B cell (primary cell): ENCODE results near the gene OCSTAMP. TPM values are rescaled to one million over a fixed set of nuclear protein-coding genes. Genes with fewer than 3 reads are reported as not detected.

Source experiments
- ATAC-seq: fragments of 200-7000 bp; cut with Tn5 transposase; one replicate; pipeline ENCODE4 v1.10.0; 2021; ENCODE audit warnings: low read depth, mild to moderate bottlenecking, moderate number of reproducible peaks, moderate library complexity
- CTCF ChIA-PET: fragments of 350-600 bp; sonication (Branson Sonifier 250); formaldehyde crosslinking; loops from one replicate; lab custom pipeline; 2021; ENCODE audit warnings: antibody characterized with exemption, inconsistent platforms; lab: Charles Lee
- POLR2A ChIA-PET: fragments of 350-600 bp; sonication (Branson Sonifier 250); formaldehyde crosslinking; loops from one replicate; lab custom pipeline; 2021; ENCODE audit warnings: antibody characterized with exemption; lab: Charles Lee
- DNase-seq: peaks from one replicate; pipeline ENCODE4 v3.0.0; 2013
- H2AFZ ChIP-seq: 2 replicates; pipeline ENCODE4 v1.6.1; 2012; ENCODE audit warnings: mild to moderate bottlenecking, low read depth, low read length; ENCODE audit not compliant: insufficient read depth, poor library complexity, severe bottlenecking
- H3K27ac ChIP-seq, 2 donors: 1 replicate in 1 of 2; 2 replicates in 1 of 2; pipeline ENCODE4 v1.5.1; 2012 to 2013; ENCODE audit warnings: low read length in 2 of 2, mild to moderate bottlenecking in 2 of 2, moderate library complexity in 1 of 2
- H3K27me3 ChIP-seq, 4 experiments: fragments of 200-600 bp in 1 of 4; sonication (generic) in 1 of 4; replicated peaks in 1 of 4; 1 replicate in 2 of 4; 2 replicates in 2 of 4; pipeline versions ENCODE4 v1.6.1 to v1.7.0; 2013 to 2016; ENCODE audit warnings: low read length in 3 of 4, mild to moderate bottlenecking in 2 of 4, mixed read lengths in 1 of 4, moderate library complexity in 1 of 4; ENCODE audit not compliant: insufficient read depth in 4 of 4, control insufficient read depth in 3 of 4; ENCODE audit errors: control extremely low read depth in 1 of 4
- H3K36me3 ChIP-seq, 2 experiments: replicated peaks in 1 of 2; 1 replicate in 1 of 2; 2 replicates in 1 of 2; pipeline versions ENCODE4 v1.6.1 to v1.7.1; 2013; ENCODE audit warnings: low read length in 1 of 2; ENCODE audit not compliant: insufficient read depth in 2 of 2, control insufficient read depth in 1 of 2; ENCODE audit errors: control extremely low read depth in 1 of 2, extremely low read depth in 1 of 2
- H3K4me1 ChIP-seq, 2 donors: fragments of 200-600 bp in 1 of 2; sonication (generic) in 1 of 2; 1 replicate in 1 of 2; 2 replicates in 1 of 2; pipeline versions ENCODE4 v1.5.1 to v1.6.1; 2013 to 2017; ENCODE audit warnings: low read length in 2 of 2; ENCODE audit not compliant: control insufficient read depth in 2 of 2, insufficient read depth in 2 of 2
- H3K4me2 ChIP-seq: replicated peaks from 2 replicates; pipeline ENCODE3; 2012; ENCODE audit warnings: mild to moderate bottlenecking, low read depth, low read length; ENCODE audit not compliant: poor library complexity, severe bottlenecking
- H3K4me3 ChIP-seq, 5 experiments: fragments of 200-600 bp in 1 of 5; sonication (generic) in 1 of 5; 1 replicate in 3 of 5; 2 replicates in 2 of 5; pipeline versions ENCODE4 v1.5.1 to v1.7.0; 2011 to 2016; ENCODE audit warnings: low read length in 4 of 5, mild to moderate bottlenecking in 4 of 5, low read depth in 2 of 5, control low read depth in 1 of 5, moderate library complexity in 1 of 5; ENCODE audit not compliant: insufficient read depth in 1 of 5; ENCODE audit errors: control extremely low read depth in 1 of 5, extremely low read depth in 1 of 5
- H3K79me2 ChIP-seq: fragments of 200-600 bp; sonication (generic); one replicate; pipeline ENCODE4 v1.6.0; 2016; ENCODE audit warnings: low read length; ENCODE audit not compliant: control insufficient read depth, insufficient read depth
- H3K9ac ChIP-seq: fragments of 200-600 bp; sonication (generic); 2 replicates; pipeline ENCODE4 v1.6.1; 2017; ENCODE audit warnings: mild to moderate bottlenecking, low read length, moderate library complexity
- H3K9me3 ChIP-seq, 3 donors: one replicate each; pipeline versions ENCODE4 v1.6.1 to v1.7.1; 2013; ENCODE audit warnings: low read length in 2 of 3; ENCODE audit not compliant: control insufficient read depth in 2 of 3, insufficient read depth in 1 of 3; ENCODE audit errors: control extremely low read depth in 1 of 3
- H4K20me1 ChIP-seq: 2 replicates; pipeline ENCODE4 v1.6.0; 2012; ENCODE audit warnings: mild to moderate bottlenecking, low read length; ENCODE audit not compliant: insufficient read depth, control insufficient read depth, poor library complexity, severe bottlenecking
- H3K27ac Mint-ChIP-seq: one replicate; pipeline ENCODE4 v1.8.0; 2021; ENCODE audit warnings: mixed read lengths
- H3K27me3 Mint-ChIP-seq: one replicate; pipeline ENCODE4 v1.8.0; 2021; ENCODE audit warnings: mixed read lengths
- H3K4me1 Mint-ChIP-seq: one replicate; pipeline ENCODE4 v1.8.0; 2021; ENCODE audit warnings: mixed read lengths
- H3K4me3 Mint-ChIP-seq: one replicate; pipeline ENCODE4 v1.8.0; 2021; ENCODE audit warnings: mixed read lengths
- H3K9me3 Mint-ChIP-seq: one replicate; pipeline ENCODE4 v1.8.0; 2022; ENCODE audit warnings: mixed read lengths; ENCODE audit not compliant: insufficient read depth
- CTCF ChIP-seq: fragments of 200-600 bp; IDR thresholded peaks from one replicate; pipeline ENCODE4 v1.8.0; 2022; ENCODE audit warnings: antibody characterized with exemption, mild to moderate bottlenecking
- EZH2 ChIP-seq: IDR thresholded peaks from 2 replicates; pipeline ENCODE4 v1.6.1; 2012; ENCODE audit warnings: borderline replicate concordance, low read depth, mild to moderate bottlenecking, moderate library complexity, low read length; ENCODE audit not compliant: insufficient read depth, poor library complexity, severe bottlenecking
- WGBS: methylation state at CpG from one replicate; pipeline ENCODE4 v1.1.5; 2013; ENCODE audit warnings: missing lambda C conversion rate; ENCODE audit not compliant: insufficient coverage; 5-methylcytosine and 5-hydroxymethylcytosine counted together
- intact Hi-C: fragments of 100-400 bp; cut with micrococcal nuclease; formaldehyde crosslinking; loops from one replicate; pipeline ENCODE4 v1.10.0; 2022
- polyA plus RNA-seq: library from polyadenylated mRNA; depleted of rRNA; stranded (reverse); fragments of >200 nt; gene quantifications from 2 replicates; pipeline ENCODE4 v1.2.3, GENCODE V29; 2012
- total RNA-seq, 2 donors: library from RNA; stranded (reverse); fragments of 120-200 nt in 1 of 2; gene quantifications; 1 replicate in 1 of 2; 2 replicates in 1 of 2; pipeline versions ENCODE4 v1.2.3 to v1.2.4, GENCODE V29; 2013 to 2022

Gene OCSTAMP
- total and polyA plus RNA-seq, 2 donors (not counting 1 experiment from before 2014, with no cell fraction given): not detected

GRCh38 chr20:46559685-46560440, 9.4 kb upstream of the OCSTAMP start:
- 79% methylated on average over 6 of the region's 7 CpGs for WGBS
- Histone ChIP-seq H3K27ac (no peak overlapping the region), H2AFZ (no peak overlapping the region), H3K27me3 (peaks cover 0 to 2% (median 0%) of the 10 kb centered on the region in 4 experiments), H4K20me1 (no peaks in the 10 kb centered on the region), H3K9ac (no peak overlapping the region), H3K4me3 (no peak overlapping the region), H3K9me3 (no peaks in the 10 kb centered on the region), H3K4me1 (peaks cover 13 to 19% of the 10 kb centered on the region in 2 donors), H3K4me2 (no peak overlapping the region), H3K79me2 (no peaks in the 10 kb centered on the region), H3K36me3 (no peaks in the 10 kb centered on the region)
- DNase-seq (no peak), ATAC-seq (no peak)
- POLR2A ChIA-PET: no interaction called here
- no peaks in the 10 kb centered on the region for H3K9me3 Mint-ChIP-seq
- CTCF ChIA-PET: no interaction called here
- TF ChIP-seq EZH2 (no peak), CTCF (no peak)
- H3K27ac Mint-ChIP-seq: no peak overlapping the region
- no peak overlapping the region for H3K4me3 Mint-ChIP-seq
- H3K4me1 Mint-ChIP-seq: peaks cover 13% of the 10 kb centered on the region
- H3K27me3 Mint-ChIP-seq: no peaks in the 10 kb centered on the region
- intact Hi-C loops: no loop called here

- Histone ChIP-seq H3K27me3 (peaks cover 0 to 2% (median 0%) of the 10 kb centered on the region in 4 experiments), H4K20me1 (no peaks in the 10 kb centered on the region), H2AFZ (no peak overlapping the region), H3K79me2 (no peaks in the 10 kb centered on the region), H3K4me2 (no peak overlapping the region), H3K36me3 (no peaks in the 10 kb centered on the region), H3K4me1 (peaks cover 16 to 26% of the 10 kb centered on the region in 2 donors), H3K27ac (no peak overlapping the region), H3K9ac (no peak overlapping the region), H3K4me3 (no peak overlapping the region), H3K9me3 (no peaks in the 10 kb centered on the region)
- 95% methylated on average over 3 of the region's 3 CpGs for WGBS
- ChIA-PET CTCF (no interaction called here), POLR2A (no interaction called here)
- no peaks in the 10 kb centered on the region for H3K27me3 Mint-ChIP-seq
- peaks cover 16% of the 10 kb centered on the region for H3K4me1 Mint-ChIP-seq
- no peak for ATAC-seq
- H3K4me3 Mint-ChIP-seq: no peak overlapping the region
- no peak for DNase-seq
- H3K27ac Mint-ChIP-seq: no peak overlapping the region
- H3K9me3 Mint-ChIP-seq: no peaks in the 10 kb centered on the region
- intact Hi-C loops: no loop called here
- TF ChIP-seq EZH2 (no peak), CTCF (no peak)
These were observed 8.5 kb upstream of the OCSTAMP start for GRCh38 chr20:46559001-46559400.
